Naive thymus-derived CD4-positive, alpha-beta T cell (primary cell): Measurements from ENCODE around the gene FCMR. TPM values are rescaled to one million over a fixed set of nuclear protein-coding genes. Genes with fewer than 3 reads are reported as not detected.

Source experiments
- ATAC-seq: fragments of 150-1000 bp; cut with Tn5 transposase; 2 replicates; pipeline ENCODE4 v1.10.0; 2021; ENCODE audit warnings: mild to moderate bottlenecking, moderate library complexity
- CTCF ChIA-PET: fragments of 350-600 bp; sonication (Branson Sonifier 250); formaldehyde crosslinking; loops from one replicate; lab custom pipeline; 2021; ENCODE audit warnings: antibody characterized with exemption; lab: Charles Lee
- POLR2A ChIA-PET: fragments of 350-600 bp; sonication (Branson Sonifier 250); formaldehyde crosslinking; loops from one replicate; lab custom pipeline; 2021; ENCODE audit warnings: antibody characterized with exemption, inconsistent platforms; lab: Charles Lee
- DNase-seq, 9 donors: peaks; one replicate each; pipeline versions ENCODE4 v3.0.0 to v3.0.0-alpha.2; 2020 to 2022; ENCODE audit warnings: mixed read lengths in 1 of 9
- H3K27ac ChIP-seq: one replicate; pipeline ENCODE4 v1.7.0; 2013; ENCODE audit warnings: mild to moderate bottlenecking, low read depth, low read length, moderate library complexity
- H3K27me3 ChIP-seq, 2 donors: one replicate each; pipeline ENCODE4 v1.7.0; 2013; ENCODE audit warnings: low read length in 2 of 2, mild to moderate bottlenecking in 2 of 2, moderate library complexity in 2 of 2; ENCODE audit not compliant: control insufficient read depth in 2 of 2, insufficient read depth in 2 of 2
- H3K36me3 ChIP-seq, 3 experiments: 1 replicate in 2 of 3; 2 replicates in 1 of 3; pipeline ENCODE4 v1.7.0; 2013; ENCODE audit warnings: low read length in 3 of 3, mild to moderate bottlenecking in 3 of 3, moderate library complexity in 1 of 3; ENCODE audit not compliant: insufficient read depth in 3 of 3, control insufficient read depth in 2 of 3
- H3K4me1 ChIP-seq, 2 donors: one replicate each; pipeline ENCODE4 v1.7.0; 2013; ENCODE audit warnings: low read length in 2 of 2, mild to moderate bottlenecking in 2 of 2, moderate library complexity in 1 of 2; ENCODE audit not compliant: control insufficient read depth in 2 of 2, insufficient read depth in 2 of 2
- H3K4me3 ChIP-seq: 2 replicates; pipeline ENCODE4 v1.7.0; 2013; ENCODE audit warnings: mild to moderate bottlenecking, low read length
- H3K9me3 ChIP-seq, 3 experiments: 1 replicate in 2 of 3; 2 replicates in 1 of 3; pipeline ENCODE4 v1.7.0; 2013; ENCODE audit warnings: low read length in 3 of 3; ENCODE audit not compliant: control insufficient read depth in 2 of 3
- H3K27ac Mint-ChIP-seq, 9 donors: one replicate each; pipeline ENCODE4 v1.8.0; 2020 to 2022; ENCODE audit warnings: mixed read lengths in 9 of 9, mild to moderate bottlenecking in 8 of 9, moderate library complexity in 5 of 9, inconsistent platforms in 2 of 9
- H3K27me3 Mint-ChIP-seq, 5 donors: one replicate each; pipeline ENCODE4 v1.8.0; 2021 to 2022; ENCODE audit warnings: mixed read lengths in 5 of 5, mild to moderate bottlenecking in 1 of 5
- H3K36me3 Mint-ChIP-seq, 5 donors: one replicate each; pipeline ENCODE4 v1.8.0; 2020 to 2022; ENCODE audit warnings: mixed read lengths in 5 of 5, mild to moderate bottlenecking in 3 of 5, inconsistent platforms in 1 of 5
- H3K4me1 Mint-ChIP-seq, 7 donors: one replicate each; pipeline ENCODE4 v1.8.0; 2020 to 2022; ENCODE audit warnings: mixed read lengths in 7 of 7, mild to moderate bottlenecking in 3 of 7, inconsistent platforms in 1 of 7
- H3K4me3 Mint-ChIP-seq, 10 donors: one replicate each; pipeline ENCODE4 v1.8.0; 2020 to 2022; ENCODE audit warnings: mild to moderate bottlenecking in 10 of 10, mixed read lengths in 10 of 10, moderate library complexity in 6 of 10, inconsistent platforms in 2 of 10
- H3K9me3 Mint-ChIP-seq, 11 donors: one replicate each; pipeline ENCODE4 v1.8.0; 2020 to 2022; ENCODE audit warnings: mixed read lengths in 11 of 11, mild to moderate bottlenecking in 4 of 11, inconsistent platforms in 1 of 11, moderate library complexity in 1 of 11
- intact Hi-C, 2 donors: fragments of 100-400 bp; cut with micrococcal nuclease; formaldehyde crosslinking; loops; one replicate each; pipeline ENCODE4 v1.15.1; 2023
- polyA plus RNA-seq, 2 donors: library from polyadenylated mRNA; unstranded; fragments of 300-500 nt; fragmentation: Illumina TruSeq; gene quantifications; one replicate each; pipeline ENCODE4 v1.2.3, GENCODE V29; 2021
- total RNA-seq, 6 experiments: library from RNA in 5 of 6; stranded (reverse) in 5 of 6; gene quantifications; 1 replicate in 5 of 6; 2 replicates in 1 of 6; pipeline ENCODE4 v1.2.3 and lab custom pipeline; 2021 to 2026

FCMR gene
- total and polyA plus RNA-seq, 7 experiments from 2014 or later: 103 to 998 (median 803) TPM

DNA sequence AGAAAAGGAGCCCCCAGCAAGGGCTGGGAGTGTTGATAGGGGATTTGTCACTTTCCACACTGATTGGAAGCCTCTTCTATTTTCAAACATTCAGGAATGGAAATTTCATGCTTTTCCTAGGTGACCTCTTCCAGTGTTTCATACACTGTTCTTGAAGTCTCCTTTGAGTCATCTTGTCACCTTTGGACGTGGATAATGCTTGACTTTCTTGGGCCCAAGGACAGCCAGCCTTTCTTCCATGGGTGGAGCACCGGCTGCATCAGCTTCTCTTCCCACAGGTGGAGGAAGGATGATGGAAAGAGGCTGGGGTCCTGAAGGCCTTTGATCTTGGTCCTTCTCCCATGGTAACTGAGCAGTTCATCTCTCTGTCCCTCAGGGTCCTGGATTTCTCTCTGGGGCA is 36.4 kb upstream of the FCMR start:
- Mint-ChIP-seq H3K4me1 (peaks cover 14 to 38% (median 18%) of the 10 kb centered on the region in 7 donors), H3K4me3 (no peak overlapping the region), H3K9me3 (no peaks in the 10 kb centered on the region), H3K27me3 (no peaks in the 10 kb centered on the region), H3K27ac (no peak overlapping the region), H3K36me3 (no peaks in the 10 kb centered on the region)
- H3K4me1 ChIP-seq: peaks cover 3 to 11% of the 10 kb centered on the region in 2 donors
- intact Hi-C loops: no loop called here
- ChIA-PET POLR2A (interaction anchor here (0.8 to 1.3 kb wide), 2 partner anchors 52 to 225 kb away, joined by 3 read pairs; no protein-coding TSS in a partner anchor), CTCF (interaction anchor here (0.6 to 2.0 kb wide), 2 partner anchors 25 to 305 kb away, joined by 3 to 5 read pairs; no protein-coding TSS in a partner anchor)
- no peaks in the 10 kb centered on the region for H3K27me3 ChIP-seq
- H3K27ac ChIP-seq: no peak overlapping the region
- H3K36me3 ChIP-seq: no peaks in the 10 kb centered on the region
- H3K4me3 ChIP-seq: no peak overlapping the region
- DNase-seq (no peak), ATAC-seq (no peak)
- H3K9me3 ChIP-seq: no peaks in the 10 kb centered on the region

DNA sequence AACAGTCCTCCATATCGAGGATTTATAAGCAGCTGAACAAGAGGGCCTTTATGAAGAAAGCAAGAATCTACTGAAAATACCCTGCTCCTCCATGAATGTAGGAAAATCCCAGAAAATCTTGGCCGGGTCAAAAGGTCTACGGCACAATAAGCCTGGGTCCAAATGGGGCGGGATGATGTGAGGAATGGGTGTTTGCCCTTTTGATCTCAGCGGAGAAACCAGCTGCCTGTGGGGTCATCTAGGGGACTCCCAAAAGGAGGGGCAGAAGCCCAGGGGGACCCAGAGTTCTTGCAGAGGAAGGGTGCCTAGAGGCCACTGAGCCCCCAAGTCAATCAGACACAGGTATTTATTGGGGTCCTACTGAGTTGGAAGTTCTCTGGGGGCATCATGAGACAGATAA is 35.9 kb upstream of the FCMR start:
- Histone ChIP-seq H3K9me3 (no peaks in the 10 kb centered on the region), H3K27me3 (no peaks in the 10 kb centered on the region), H3K4me3 (no peak overlapping the region), H3K4me1 (peaks cover 3 to 8% of the 10 kb centered on the region in 2 donors), H3K27ac (no peak overlapping the region), H3K36me3 (no peaks in the 10 kb centered on the region)
- ATAC-seq (no peak), DNase-seq (no peak)
- Mint-ChIP-seq H3K4me3 (no peak overlapping the region), H3K4me1 (peaks cover 10 to 33% (median 13%) of the 10 kb centered on the region in 7 donors), H3K27ac (no peak overlapping the region), H3K36me3 (no peaks in the 10 kb centered on the region), H3K9me3 (no peaks in the 10 kb centered on the region), H3K27me3 (no peaks in the 10 kb centered on the region)
- intact Hi-C loops: no loop called here
- CTCF ChIA-PET: interaction anchor here (0.6 to 2.0 kb wide), 3 partner anchors 25 to 304 kb away, joined by 3 to 5 read pairs (median 3); no protein-coding TSS in a partner anchor
- POLR2A ChIA-PET: interaction anchor here (0.8 to 1.3 kb wide), 2 partner anchors 52 to 224 kb away, joined by 3 read pairs; no protein-coding TSS in a partner anchor

DNA sequence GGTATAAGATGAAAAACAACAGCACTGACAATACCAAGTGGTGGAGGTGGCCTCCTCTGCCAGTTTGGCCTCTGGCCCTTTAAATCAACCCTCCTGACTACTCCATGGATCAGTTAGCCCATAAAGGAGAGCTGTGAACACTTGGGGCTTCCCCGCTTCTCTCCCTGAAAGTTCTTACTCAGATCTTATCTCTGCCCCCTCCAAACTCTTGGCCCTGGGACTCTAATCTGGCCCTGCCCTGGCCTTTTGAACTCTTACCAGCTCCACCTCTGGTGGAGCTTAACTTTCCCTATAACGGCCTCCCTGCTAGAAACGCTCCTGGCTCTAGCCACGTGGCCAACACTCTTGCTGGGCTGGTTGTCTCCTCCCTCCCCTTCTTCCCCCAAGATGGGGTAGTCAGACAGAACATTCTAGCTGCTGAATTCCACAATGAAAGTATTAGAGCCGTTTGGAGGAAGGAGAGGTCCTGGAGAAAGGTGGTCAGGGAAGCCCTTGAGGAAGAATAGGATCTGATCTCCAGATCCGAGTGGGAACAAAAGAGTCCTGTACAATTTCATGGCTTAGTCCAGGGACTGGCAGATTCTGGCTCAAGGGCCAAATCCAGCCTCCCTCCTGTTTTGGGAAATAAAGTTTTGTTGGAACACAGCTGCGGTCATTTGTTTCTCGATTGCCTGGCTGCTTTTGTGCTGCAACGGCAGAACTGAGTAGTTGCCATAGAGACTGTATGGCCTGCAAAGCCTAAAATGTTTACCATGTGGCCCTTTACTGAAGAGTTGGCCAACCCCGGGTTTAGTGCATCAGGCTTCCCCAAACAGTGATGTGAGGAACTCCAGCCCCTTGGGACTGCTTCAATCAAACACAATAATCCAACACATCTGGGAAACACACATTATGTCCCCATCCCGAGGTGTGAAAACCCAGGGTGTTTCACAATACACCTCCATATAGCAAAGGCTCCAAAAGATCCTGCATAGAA is 34.0 kb upstream of the FCMR start:
- Mint-ChIP-seq H3K4me1 (peaks cover 0 to 21% (median 0%) of the 10 kb centered on the region in 7 donors), H3K27me3 (no peaks in the 10 kb centered on the region), H3K4me3 (no peak overlapping the region), H3K36me3 (no peaks in the 10 kb centered on the region), H3K9me3 (no peaks in the 10 kb centered on the region), H3K27ac (no peak overlapping the region)
- no peak overlapping the region for H3K4me3 ChIP-seq
- no peaks in the 10 kb centered on the region for H3K27me3 ChIP-seq
- H3K36me3 ChIP-seq: no peaks in the 10 kb centered on the region
- POLR2A ChIA-PET: interaction anchor here (0.6 kb wide), 1 partner anchor 18 kb away, joined by 3 read pairs; no protein-coding TSS in a partner anchor
- H3K9me3 ChIP-seq: no peaks in the 10 kb centered on the region
- no peak for ATAC-seq
- no peak overlapping the region for H3K27ac ChIP-seq
- intact Hi-C loops: no loop called here
- no peak for DNase-seq
- CTCF ChIA-PET: interaction anchor here (0.7 to 1.3 kb wide), 5 partner anchors 25 to 146 kb away, joined by 3 to 7 read pairs (median 3); no protein-coding TSS in a partner anchor
- H3K4me1 ChIP-seq: no peaks in the 10 kb centered on the region

DNA sequence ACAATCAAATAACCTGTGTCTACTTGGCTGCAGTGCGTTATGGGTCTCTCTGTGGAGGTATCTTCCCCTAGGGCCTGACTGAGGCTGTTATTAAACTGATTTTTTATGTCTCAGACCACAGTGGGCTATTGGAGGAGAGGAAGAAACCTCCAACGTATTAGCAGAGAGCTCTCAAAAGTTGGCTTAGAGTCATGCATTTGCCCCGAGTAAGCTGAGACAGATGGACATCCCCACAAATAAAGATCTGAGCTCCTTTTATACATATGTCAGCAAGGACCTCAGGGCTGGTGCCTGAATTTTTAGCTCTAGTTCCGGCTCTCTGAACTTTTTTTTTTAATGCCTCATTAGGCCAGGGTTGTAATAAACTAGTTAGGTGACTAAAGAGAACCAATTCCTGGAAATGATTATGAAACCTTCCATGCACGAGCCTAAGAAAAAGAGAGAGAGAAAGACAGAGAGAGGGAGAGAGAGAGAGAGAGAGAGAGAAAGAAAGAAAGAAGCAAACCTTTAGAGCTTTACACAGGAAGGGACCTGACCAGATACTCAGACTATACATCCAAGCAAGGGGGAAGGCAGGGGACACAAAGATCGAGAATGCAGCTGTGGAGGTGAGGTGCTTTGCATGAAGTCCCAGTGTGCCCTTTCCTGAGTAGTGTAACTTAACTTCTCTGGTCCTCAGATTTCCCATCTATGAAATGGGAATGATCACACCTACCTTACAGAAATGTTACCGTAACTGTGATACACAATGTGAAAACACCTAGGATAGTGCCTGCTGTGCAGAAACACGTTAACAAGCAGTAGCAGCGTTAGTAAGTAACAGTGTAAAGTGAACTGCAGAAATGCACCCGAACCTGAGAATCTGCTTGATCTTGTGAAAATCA is 33.0 kb upstream of the FCMR start:
- no peak overlapping the region for H3K27ac ChIP-seq
- no peaks in the 10 kb centered on the region for H3K9me3 ChIP-seq
- intact Hi-C loops: no loop called here
- POLR2A ChIA-PET: interaction anchor here (1.2 kb wide), 1 partner anchor 9 kb away, joined by 3 read pairs; no protein-coding TSS in a partner anchor
- no peaks in the 10 kb centered on the region for H3K27me3 Mint-ChIP-seq
- DNase-seq (no peak), ATAC-seq (no peak)
- peaks cover 0 to 21% (median 0%) of the 10 kb centered on the region in 7 donors for H3K4me1 Mint-ChIP-seq
- H3K4me3 Mint-ChIP-seq: no peak overlapping the region
- no peak overlapping the region for H3K27ac Mint-ChIP-seq
- H3K9me3 Mint-ChIP-seq: peaks cover 0 to 6% (median 0%) of the 10 kb centered on the region in 11 donors
- no peak overlapping the region for H3K4me3 ChIP-seq
- no peaks in the 10 kb centered on the region for H3K4me1 ChIP-seq
- H3K36me3 ChIP-seq: no peaks in the 10 kb centered on the region
- CTCF ChIA-PET: interaction anchor here (0.7 to 1.3 kb wide), 6 partner anchors 24 to 500 kb away, joined by 3 to 7 read pairs (median 4); partner anchors contain the start of gene CR2
- peaks cover 0 to 5% (median 0%) of the 10 kb centered on the region in 5 donors for H3K36me3 Mint-ChIP-seq
- H3K27me3 ChIP-seq: no peaks in the 10 kb centered on the region

DNA sequence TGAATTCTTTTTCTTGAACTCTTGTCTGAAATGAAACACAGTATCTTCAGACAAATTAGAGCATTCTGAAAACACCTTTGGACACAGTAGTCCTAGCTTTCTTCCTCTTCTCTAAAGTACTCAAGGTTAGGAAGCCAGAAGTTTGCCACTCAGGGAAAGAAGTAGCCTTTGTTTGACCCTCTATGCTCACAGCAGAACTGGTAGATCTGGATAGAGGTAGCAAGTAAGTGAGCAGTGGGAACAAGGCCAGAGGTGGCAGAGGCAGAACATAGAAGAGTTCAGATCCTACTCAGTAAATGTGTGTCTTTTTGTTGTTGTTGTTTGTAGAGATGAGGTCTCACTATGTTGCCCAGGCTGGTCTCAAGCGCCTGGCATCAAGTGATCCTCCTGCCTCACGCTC is 31.9 kb upstream of the FCMR start:
- Histone ChIP-seq H3K27ac (no peak overlapping the region), H3K4me1 (no peaks in the 10 kb centered on the region), H3K27me3 (no peaks in the 10 kb centered on the region), H3K4me3 (no peak overlapping the region), H3K9me3 (no peaks in the 10 kb centered on the region), H3K36me3 (no peaks in the 10 kb centered on the region)
- DNase-seq: no peak
- Mint-ChIP-seq H3K36me3 (peaks cover 0 to 5% (median 0%) of the 10 kb centered on the region in 5 donors), H3K27ac (no peak overlapping the region), H3K4me3 (no peak overlapping the region), H3K9me3 (peaks cover 0 to 6% (median 0%) of the 10 kb centered on the region in 11 donors), H3K27me3 (peaks cover 0 to 4% (median 0%) of the 10 kb centered on the region in 5 donors), H3K4me1 (peaks cover 0 to 21% (median 0%) of the 10 kb centered on the region in 7 donors)
- no peak for ATAC-seq
- ChIA-PET CTCF (no interaction called here), POLR2A (interaction anchor here (1.2 kb wide), 1 partner anchor 10 kb away, joined by 3 read pairs; no protein-coding TSS in a partner anchor)
- intact Hi-C loops: no loop called here

DNA sequence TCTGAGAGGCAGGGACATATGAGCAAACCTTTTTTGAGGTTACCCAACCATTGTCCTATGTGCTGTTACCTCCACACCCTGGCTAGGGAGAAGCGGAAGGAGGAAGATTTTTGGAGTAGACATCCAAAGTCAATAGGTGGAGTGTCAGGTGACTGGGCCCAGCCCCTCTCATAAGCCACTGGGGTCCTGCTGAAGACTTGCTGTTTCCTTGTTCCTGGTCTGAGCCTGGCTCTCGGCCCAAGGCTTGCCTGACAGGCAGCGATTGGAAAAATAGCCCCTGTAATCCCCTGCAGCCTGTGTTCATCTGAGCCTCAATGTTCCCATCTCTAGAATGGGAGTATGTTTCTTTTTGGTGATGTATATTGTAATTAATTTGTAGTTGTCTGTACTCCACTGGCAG is 31.4 kb upstream of the FCMR start:
- H3K4me3 ChIP-seq: no peak overlapping the region
- no peaks in the 10 kb centered on the region for H3K36me3 ChIP-seq
- intact Hi-C loops: no loop called here
- H3K27me3 ChIP-seq: no peaks in the 10 kb centered on the region
- no peak overlapping the region for H3K27ac Mint-ChIP-seq
- CTCF ChIA-PET: no interaction called here
- no peaks in the 10 kb centered on the region for H3K9me3 ChIP-seq
- DNase-seq (no peak), ATAC-seq (no peak)
- POLR2A ChIA-PET: no interaction called here
- peaks cover 0 to 5% (median 0%) of the 10 kb centered on the region in 5 donors for H3K36me3 Mint-ChIP-seq
- H3K4me1 ChIP-seq: no peaks in the 10 kb centered on the region
- peaks cover 0 to 5% (median 0%) of the 10 kb centered on the region in 5 donors for H3K27me3 Mint-ChIP-seq
- H3K9me3 Mint-ChIP-seq: peaks cover 0 to 6% (median 0%) of the 10 kb centered on the region in 11 donors
- H3K27ac ChIP-seq: no peak overlapping the region
- H3K4me3 Mint-ChIP-seq: no peak overlapping the region
- peaks cover 0 to 21% (median 0%) of the 10 kb centered on the region in 7 donors for H3K4me1 Mint-ChIP-seq
